HepG2 (cell line): ENCODE data around the gene B3GAT3. TPM values are rescaled to one million over a fixed set of nuclear protein-coding genes. Genes with fewer than 3 reads are reported as not detected.

Experiments
- ARNT2 ChIP-seq: sonication (generic); formaldehyde crosslinking; IDR thresholded peaks from 2 replicates; pipeline ENCODE4 v1.8.0; 2022; ENCODE audit warnings: mild to moderate bottlenecking, low read depth, missing genetic modification reagents, moderate library complexity
- ATF5 ChIP-seq: sonication (generic); formaldehyde crosslinking; IDR thresholded peaks from 2 replicates; pipeline ENCODE4 v1.4.0; 2020; ENCODE audit warnings: mild to moderate bottlenecking, low read depth, missing genetic modification reagents
- FOXO4 ChIP-seq: sonication (generic); formaldehyde crosslinking; conservative IDR thresholded peaks from 2 replicates; pipeline ENCODE4 v1.8.1; 2023; ENCODE audit warnings: missing genetic modification reagents
- ZBTB40 ChIP-seq, 2 experiments: fragments of 450-650 bp in 1 of 2; sonication (generic) in 1 of 2; formaldehyde crosslinking in 1 of 2; IDR thresholded peaks; 2 replicates each; pipeline versions ENCODE4 v1.6.1 to v1.8.0; 2016 to 2022; ENCODE audit warnings: antibody characterized with exemption in 1 of 2, mild to moderate bottlenecking in 1 of 2, missing genetic modification reagents in 1 of 2
- ZFX ChIP-seq: sonication (generic); formaldehyde crosslinking; IDR thresholded peaks from 2 replicates; pipeline ENCODE4 v1.4.0; 2020; ENCODE audit warnings: mild to moderate bottlenecking, low read depth, missing genetic modification reagents, moderate library complexity
- ZNF280B ChIP-seq: sonication (generic); formaldehyde crosslinking; IDR thresholded peaks from 2 replicates; pipeline ENCODE4 v1.5.0; 2020; ENCODE audit warnings: missing genetic modification reagents, mild to moderate bottlenecking, borderline replicate concordance
- ZNF296 ChIP-seq: sonication (generic); formaldehyde crosslinking; conservative IDR thresholded peaks from 2 replicates; pipeline ENCODE4 v1.5.0; 2020; ENCODE audit warnings: mild to moderate bottlenecking, missing genetic modification reagents
- ZNF710 ChIP-seq: sonication (generic); formaldehyde crosslinking; IDR thresholded peaks from 2 replicates; pipeline ENCODE4 v1.5.0; 2020; ENCODE audit warnings: mild to moderate bottlenecking, missing genetic modification reagents, borderline replicate concordance
- polyA plus RNA-seq, 8 experiments: library from polyadenylated mRNA; depleted of rRNA in 3 of 8; stranded (reverse) in 7 of 8; unstranded in 1 of 8; fragments of >200 nt; fragmentation: Illumina TruSeq in 4 of 8; extraction: Trizol in 4 of 8; gene quantifications; 2 replicates each; pipeline versions ENCODE4 v1.2.1 to v1.2.3, GENCODE V29; 2011 to 2016; ENCODE audit warnings: low read depth in 4 of 8, missing spikeins in 1 of 8, mixed read lengths in 1 of 8; ENCODE audit not compliant: insufficient read depth in 1 of 8
- total RNA-seq, 5 experiments: library from RNA; depleted of rRNA; stranded (reverse); fragments of >200 nt; fragmentation: Illumina TruSeq; extraction: Trizol; gene quantifications; 2 replicates each; pipeline ENCODE4 v1.2.3, GENCODE V29; 2016; ENCODE audit warnings: low read depth in 1 of 5
- TF ChIP-seq, protein P1 (sequence below): sonication (generic); formaldehyde crosslinking; IDR thresholded peaks from 2 replicates; pipeline ENCODE4 v1.4.0; 2020; ENCODE audit warnings: missing genetic modification reagents

The B3GAT3 gene
- total and polyA plus RNA-seq, 2 of the 13 experiments (the other 11 are each of a cell fraction or from before 2014, with no cell fraction given) = 21.3 to 26.1 TPM

- TF ChIP-seq ZFX (CRISPR knock-in tag) (peak; percentile 90), ZNF280B (CRISPR knock-in tag) (peak; percentile 26; the same call in 1 of the 2 replicates), ZNF710 (CRISPR knock-in tag) (peak; percentile 26; the same call in 1 of the 2 replicates), ZNF296 (CRISPR knock-in tag) (no peak; the same call in 1 of the 2 replicates), ZBTB40 (IDR thresholded peaks at IDR 0.05) (no peak), ZBTB40 (CRISPR knock-in tag; IDR thresholded peaks at IDR 0.05) (peak; percentile 57), FOXO4 (CRISPR knock-in tag) (0 out of 2 replicates have a peak, but pooled peaks have one; percentile 95), ARNT2 (peak; percentile 61), ATF5 (CRISPR knock-in tag) (0 out of 2 replicates have a peak, but pooled peaks have one; percentile 35)
- TF ChIP-seq, protein P1, sequence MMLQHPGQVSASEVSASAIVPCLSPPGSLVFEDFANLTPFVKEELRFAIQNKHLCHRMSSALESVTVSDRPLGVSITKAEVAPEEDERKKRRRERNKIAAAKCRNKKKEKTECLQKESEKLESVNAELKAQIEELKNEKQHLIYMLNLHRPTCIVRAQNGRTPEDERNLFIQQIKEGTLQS (CRISPR knock-in tag) = 0 out of 2 replicates have a peak, but pooled peaks have one; percentile 14
Measured at GRCh38 chr11:62601372-62602140, 20.2 kb downstream of the B3GAT3 start, which contains the start of gene MTA2 (continued).
